HL-60 (cell line): ENCODE measurements around the gene SBK3.

Experiments used
- GABPA ChIP-seq: IDR thresholded peaks from 2 replicates; pipeline ENCODE4 v1.6.1; 2012; ENCODE audit warnings: low read depth
- POLR2AphosphoS5 ChIP-seq: IDR thresholded peaks from 2 replicates; pipeline ENCODE4 v1.6.1; 2012; ENCODE audit warnings: low read depth
- TF ChIP-seq, protein P1 (sequence below): IDR thresholded peaks from one replicate; pipeline ENCODE4 v1.5.1; 2011; ENCODE audit warnings: low read length, control low read depth, inconsistent platforms; ENCODE audit not compliant: insufficient read depth

DNA sequence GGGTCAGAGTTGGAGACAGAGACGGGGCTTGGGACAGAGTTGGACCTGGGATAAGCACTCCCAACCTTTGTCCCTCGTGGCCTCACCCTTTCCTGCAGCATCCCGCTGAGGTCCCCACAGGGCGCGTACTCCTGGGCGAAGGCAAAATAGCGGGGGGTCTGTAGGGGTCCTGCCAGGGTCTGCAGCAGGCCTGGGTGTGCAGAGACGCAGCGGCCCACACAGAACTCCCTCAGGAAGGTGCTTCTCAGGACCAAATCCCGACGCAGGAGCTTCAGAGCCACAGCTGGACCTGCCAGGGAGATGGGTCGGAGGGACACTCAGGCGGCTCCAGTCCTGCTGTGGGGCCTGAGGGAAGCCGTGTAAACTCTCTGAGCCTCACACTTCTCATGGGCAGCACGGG is 1.3 kb downstream of the SBK3 start:
- TF ChIP-seq GABPA (no peak), POLR2AphosphoS5 (no peak)
- TF ChIP-seq, protein P1, sequence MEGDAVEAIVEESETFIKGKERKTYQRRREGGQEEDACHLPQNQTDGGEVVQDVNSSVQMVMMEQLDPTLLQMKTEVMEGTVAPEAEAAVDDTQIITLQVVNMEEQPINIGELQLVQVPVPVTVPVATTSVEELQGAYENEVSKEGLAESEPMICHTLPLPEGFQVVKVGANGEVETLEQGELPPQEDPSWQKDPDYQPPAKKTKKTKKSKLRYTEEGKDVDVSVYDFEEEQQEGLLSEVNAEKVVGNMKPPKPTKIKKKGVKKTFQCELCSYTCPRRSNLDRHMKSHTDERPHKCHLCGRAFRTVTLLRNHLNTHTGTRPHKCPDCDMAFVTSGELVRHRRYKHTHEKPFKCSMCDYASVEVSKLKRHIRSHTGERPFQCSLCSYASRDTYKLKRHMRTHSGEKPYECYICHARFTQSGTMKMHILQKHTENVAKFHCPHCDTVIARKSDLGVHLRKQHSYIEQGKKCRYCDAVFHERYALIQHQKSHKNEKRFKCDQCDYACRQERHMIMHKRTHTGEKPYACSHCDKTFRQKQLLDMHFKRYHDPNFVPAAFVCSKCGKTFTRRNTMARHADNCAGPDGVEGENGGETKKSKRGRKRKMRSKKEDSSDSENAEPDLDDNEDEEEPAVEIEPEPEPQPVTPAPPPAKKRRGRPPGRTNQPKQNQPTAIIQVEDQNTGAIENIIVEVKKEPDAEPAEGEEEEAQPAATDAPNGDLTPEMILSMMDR: no peak
